Measurements from ENCODE around the gene SAMHD1.
"Not testable (repeated sequence)": the region's sequence is repeated elsewhere in the genome, so short reads cannot be mapped to it uniquely, and the experiment has no call there.

The SAMHD1 gene

GRCh38 chr20:36951198-36951978 lies at the start of gene SAMHD1:
TSS of gene SAMHD1 (minus strand) at chr20:36951708. CDS start at chr20:36951643, 65 bp downstream.
- peak; percentile 97 for DNase-seq (ENCODE audit: low read depth)

DNA sequence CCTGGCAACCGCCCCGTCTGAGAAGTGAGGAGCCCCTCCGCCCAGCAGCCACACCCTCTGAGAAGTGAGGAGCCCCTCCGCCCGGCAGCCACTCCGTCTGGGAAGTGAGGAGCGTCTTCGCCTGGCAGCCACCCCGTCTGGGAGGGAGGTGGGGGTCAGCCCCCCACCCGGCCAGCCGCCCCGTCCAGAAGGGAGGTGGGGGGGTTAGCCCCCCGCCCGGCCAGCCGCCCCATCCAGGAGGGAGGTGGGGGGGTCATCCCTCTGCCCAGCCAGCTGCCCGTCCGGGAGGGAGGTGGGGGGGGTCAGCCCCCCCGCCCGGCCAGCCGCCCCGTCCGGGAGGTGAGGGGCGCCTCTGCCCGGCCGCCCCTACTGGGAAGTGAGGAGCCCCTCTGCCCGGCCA lies 48.7 kb upstream of the SAMHD1 start:
- not testable (repeated sequence) for DNase-seq (ENCODE audit: low read depth)

- no peak for DNase-seq (ENCODE audit: low read depth)
Observed at GRCh38 chr20:36998652-36999051, 47.1 kb upstream of the SAMHD1 start.

DNA sequence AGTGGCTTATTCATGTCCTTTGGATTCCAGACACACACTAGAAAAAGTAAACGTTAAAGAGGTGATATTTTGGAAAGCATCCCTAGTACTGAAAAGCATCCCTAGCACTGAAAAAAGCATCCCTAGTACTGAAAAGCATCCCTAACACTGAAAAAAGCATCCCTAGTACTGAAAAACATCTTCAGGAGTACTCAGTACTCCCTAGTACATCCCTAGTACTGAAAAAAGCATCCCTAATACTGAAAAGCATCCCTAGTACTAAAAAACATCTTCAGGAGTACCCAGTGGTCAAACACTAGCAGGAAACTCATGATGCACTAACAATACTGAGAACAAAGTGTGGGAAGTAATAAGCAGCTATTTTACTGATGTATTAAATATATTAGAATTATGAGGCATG lies 45.6 kb upstream of the SAMHD1 start:
- DNase-seq (ENCODE audit: low read depth), result no peak

GRCh38 chr20:36994221-36994620 lies 42.7 kb upstream of the SAMHD1 start:
- not testable (repeated sequence) for DNase-seq (ENCODE audit: low read depth)

GRCh38 chr20:36992802-36993334 lies 41.4 kb upstream of the SAMHD1 start:
- no peak for DNase-seq (ENCODE audit: low read depth)

- no peak for DNase-seq (ENCODE audit: low read depth)
Observed at GRCh38 chr20:36991703-36992102, 40.2 kb upstream of the SAMHD1 start.

- no peak for DNase-seq (ENCODE audit: low read depth)
Observed at GRCh38 chr20:36989797-36990196, 38.3 kb upstream of the SAMHD1 start.

DNA sequence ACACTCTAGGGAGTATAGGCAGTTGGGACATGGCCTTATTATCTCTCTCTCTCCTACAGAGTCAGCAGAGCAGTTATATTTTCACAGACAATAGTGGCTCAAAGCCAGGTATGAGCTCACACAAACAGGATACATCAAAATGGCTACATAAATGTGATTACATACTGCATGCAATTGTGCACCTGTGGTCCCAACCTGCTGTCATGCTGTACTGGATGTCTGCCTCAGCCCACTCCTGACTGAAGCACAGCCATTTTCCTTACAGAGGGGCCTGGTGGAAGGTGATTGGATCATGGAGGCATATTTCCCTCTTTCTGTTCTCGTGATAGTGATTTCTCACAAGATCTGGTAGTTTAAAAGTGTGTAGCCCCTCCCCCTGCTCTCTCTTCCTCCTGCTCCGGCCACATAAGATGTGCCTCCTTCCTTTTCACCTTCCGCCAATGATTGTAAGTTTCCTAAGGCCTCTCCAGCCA lies 37.0 kb upstream of the SAMHD1 start:
- DNase-seq (ENCODE audit: low read depth), result peak; percentile 17

GRCh38 chr20:36984257-36984638 lies 32.7 kb upstream of the SAMHD1 start:
- no peak for DNase-seq (ENCODE audit: low read depth)

- DNase-seq (ENCODE audit: low read depth), result no peak
Observed at GRCh38 chr20:36975099-36975818, 23.8 kb upstream of the SAMHD1 start.

GRCh38 chr20:36974660-36975059 lies 23.2 kb upstream of the SAMHD1 start:
- DNase-seq (ENCODE audit: low read depth), result no peak

GRCh38 chr20:36971103-36971502 lies 19.6 kb upstream of the SAMHD1 start:
- no peak for DNase-seq (ENCODE audit: low read depth)

GRCh38 chr20:36969478-36970186 lies 18.1 kb upstream of the SAMHD1 start:
- DNase-seq (ENCODE audit: low read depth), result no peak

DNA sequence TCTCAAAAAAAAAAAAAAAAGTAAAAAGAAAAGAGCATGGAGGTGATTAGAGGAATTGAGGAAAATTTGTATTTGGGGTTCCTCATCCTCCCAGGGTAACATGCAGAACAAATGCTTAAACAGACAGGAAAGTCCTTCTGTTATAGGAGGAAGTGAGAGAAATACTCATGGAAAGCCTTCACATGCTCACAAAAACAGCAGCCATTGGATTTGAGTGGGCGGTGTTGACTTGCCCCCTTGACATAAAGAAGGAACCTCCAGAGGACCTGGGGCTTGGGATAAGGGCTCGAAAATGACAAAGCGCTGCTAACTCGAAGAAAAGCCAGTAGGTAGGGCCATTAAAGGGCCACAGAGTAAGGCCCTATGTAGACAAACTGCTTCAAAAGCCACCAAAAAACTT lies 17.5 kb upstream of the SAMHD1 start:
- DNase-seq (ENCODE audit: low read depth), result no peak

- DNase-seq (ENCODE audit: low read depth), result no peak
Observed at GRCh38 chr20:36967636-36968035, 16.1 kb upstream of the SAMHD1 start.

GRCh38 chr20:36966965-36967364 lies 15.5 kb upstream of the SAMHD1 start:
- not testable (repeated sequence) for DNase-seq (ENCODE audit: low read depth)

DNA sequence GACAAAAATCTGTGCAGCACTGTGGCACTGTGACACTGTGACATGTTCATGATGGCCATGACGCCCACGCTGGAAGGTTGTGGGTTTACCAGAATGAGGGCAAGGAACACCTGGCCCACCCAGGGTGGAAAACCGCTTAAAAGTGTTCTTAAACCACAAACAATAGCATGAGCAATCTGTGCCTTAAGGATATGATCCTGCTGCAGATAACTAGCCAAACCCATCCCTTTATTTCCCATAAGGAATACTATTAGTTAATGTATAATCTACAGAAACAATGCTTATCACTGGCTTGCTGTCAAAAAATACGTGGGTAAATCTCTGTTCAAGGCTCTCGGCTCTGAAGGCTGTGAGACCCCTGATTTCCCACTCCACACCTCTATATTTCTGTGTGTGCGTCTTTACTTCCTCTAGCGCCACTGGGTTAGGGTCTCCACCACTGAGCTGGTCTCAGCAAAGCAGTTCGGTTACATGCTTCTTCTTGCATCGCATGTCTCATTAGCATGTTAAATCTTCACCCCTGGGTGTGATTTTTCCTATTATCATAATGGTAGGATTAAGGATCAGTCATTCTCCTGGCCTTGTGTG lies 10.9 kb upstream of the SAMHD1 start:
- DNase-seq (ENCODE audit: low read depth), result not testable (repeated sequence)

DNA sequence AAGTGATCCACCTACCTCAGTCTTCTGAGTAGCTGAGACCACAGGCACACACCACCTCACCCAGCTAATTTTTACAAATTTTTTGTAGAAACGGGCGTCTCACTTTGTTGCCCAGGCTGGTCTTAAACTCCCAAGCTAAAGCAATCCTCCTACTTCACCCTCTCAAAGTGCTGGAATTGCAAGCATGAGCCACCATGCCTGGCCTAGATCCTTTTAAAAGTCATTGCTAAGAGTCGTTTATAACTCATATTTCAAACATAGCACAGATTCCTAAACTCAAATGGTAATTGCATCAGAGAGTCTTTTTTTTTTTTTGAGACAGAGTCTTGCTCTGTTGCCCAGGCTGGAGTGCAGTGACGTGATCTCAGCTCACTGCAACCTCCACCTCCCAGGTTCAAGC lies 7.7 kb upstream of the SAMHD1 start:
- peak; percentile 40 for DNase-seq (ENCODE audit: low read depth)

DNA sequence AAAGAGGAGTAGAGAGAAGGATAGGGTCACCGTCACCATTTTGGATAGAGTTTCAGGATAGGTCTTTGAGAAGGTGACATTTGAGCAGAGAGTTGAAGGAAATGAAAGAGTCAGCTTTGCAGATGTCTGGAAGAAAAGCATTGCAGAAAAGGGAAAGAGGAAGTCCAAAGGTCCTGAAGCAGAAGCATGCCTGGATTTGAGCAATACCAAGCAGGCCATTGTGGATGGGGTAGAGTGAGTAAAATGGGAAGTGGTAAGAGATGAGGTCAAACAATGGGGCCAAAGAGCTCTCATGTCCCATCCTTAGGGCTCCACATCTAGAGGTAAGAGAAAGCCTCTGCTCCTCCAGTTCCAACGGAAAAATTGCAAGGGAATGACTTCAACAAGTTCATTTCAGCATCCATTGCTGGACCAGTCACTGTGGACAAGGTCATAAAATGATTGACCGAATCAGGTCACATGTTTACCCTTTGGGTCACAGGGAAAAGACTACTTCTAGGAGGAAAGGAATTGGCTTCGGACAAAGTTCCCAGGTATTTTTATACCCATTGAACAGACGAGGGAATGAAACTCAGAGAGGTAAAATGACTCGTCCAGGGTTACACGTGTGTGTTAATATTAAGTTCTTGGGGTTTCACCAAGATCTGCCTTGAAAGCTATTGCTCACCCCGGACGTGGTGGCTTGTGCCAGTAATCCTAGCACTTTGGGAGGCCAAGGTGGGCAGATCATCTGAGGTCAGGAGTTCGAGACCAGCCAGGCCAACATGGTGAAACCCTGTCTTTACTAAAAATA lies 6.6 kb upstream of the SAMHD1 start:
- DNase-seq (ENCODE audit: low read depth), result no peak

GRCh38 chr20:36956674-36957073 lies 5.2 kb upstream of the SAMHD1 start:
- DNase-seq (ENCODE audit: low read depth), result no peak

Data from amniotic epithelial cell (primary cell).